HG02943 (cell line): ENCODE measurements around the gene SS18L1.

Experiments
- ATAC-seq: cut with Tn5 transposase; IDR thresholded peaks from one replicate; pipeline ENCODE4 v1.9.1; 2021; ENCODE audit warnings: mild to moderate bottlenecking, low read depth, moderate library complexity; ENCODE audit not compliant: unreplicated experiment

SS18L1 gene

GRCh38 chr20:62191781-62192559, 48.4 kb downstream of the SS18L1 start:
- no peak for ATAC-seq

DNA sequence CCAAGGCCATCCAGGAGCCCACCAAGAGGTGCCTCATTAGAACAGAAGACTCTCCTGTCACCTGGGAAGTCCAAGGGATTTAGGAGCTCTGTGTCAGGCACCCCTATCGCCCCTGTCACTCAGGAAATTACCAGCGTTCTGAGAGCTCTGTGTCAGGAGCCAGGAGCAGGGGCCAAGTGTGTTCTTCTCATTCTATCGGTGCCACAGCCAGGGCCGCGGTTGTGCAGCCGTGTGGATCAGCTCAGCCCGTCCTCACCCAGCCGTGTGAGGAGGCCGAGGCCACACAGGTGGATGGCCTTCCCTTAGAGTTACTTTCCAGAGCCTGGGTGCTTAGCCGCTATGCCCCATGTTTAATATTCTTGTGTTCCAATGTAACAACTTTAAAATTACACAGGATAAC, 49.1 kb downstream of the SS18L1 start:
- no peak for ATAC-seq

GRCh38 chr20:62193079-62194025, 49.8 kb downstream of the SS18L1 start:
- ATAC-seq: no peak

GRCh38 chr20:62195075-62195405, 51.5 kb downstream of the SS18L1 start:
- ATAC-seq: no peak

GRCh38 chr20:62195736-62196135, 52.2 kb downstream of the SS18L1 start:
- ATAC-seq: no peak

- ATAC-seq: no peak
Measured at GRCh38 chr20:62196286-62196685, 52.7 kb downstream of the SS18L1 start.

GRCh38 chr20:62197311-62197710, 53.7 kb downstream of the SS18L1 start:
- ATAC-seq: no peak

- ATAC-seq: no peak
Measured at GRCh38 chr20:62197801-62198200, 54.2 kb downstream of the SS18L1 start.

DNA sequence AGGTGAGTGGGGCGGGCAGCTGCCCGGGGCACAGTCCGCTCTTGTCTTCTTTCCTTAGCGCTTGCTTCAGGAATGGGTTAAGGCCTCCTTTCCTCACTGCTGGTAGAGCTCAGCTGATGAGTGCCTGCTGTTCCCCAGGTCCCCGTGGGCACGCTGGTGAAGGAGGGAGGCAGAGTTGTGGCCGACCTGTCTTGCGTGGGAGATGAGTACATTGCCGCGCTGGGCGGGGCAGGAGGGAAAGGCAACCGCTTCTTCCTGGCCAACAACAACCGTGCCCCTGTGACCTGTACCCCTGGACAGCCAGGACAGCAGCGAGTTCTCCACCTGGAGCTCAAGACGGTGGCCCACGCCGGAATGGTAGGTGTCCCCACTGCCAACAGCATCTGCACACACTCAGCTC, 54.9 kb downstream of the SS18L1 start:
- ATAC-seq: no peak

DNA sequence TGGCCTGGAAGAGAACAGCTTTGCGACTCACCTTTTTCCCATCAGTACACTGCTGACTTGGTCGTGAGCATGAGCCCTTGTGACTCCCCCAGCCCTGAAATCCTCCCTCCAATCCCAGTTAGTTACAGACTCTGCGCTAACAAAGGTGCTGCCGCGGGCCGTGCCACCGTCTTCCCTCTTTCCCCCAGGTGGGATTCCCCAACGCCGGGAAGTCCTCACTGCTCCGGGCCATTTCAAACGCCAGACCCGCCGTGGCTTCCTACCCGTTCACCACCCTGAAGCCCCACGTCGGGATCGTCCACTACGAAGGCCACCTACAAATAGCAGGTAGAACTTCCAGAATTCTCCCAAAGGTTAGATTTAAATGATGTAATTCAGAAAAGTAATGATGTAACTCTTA, 55.4 kb downstream of the SS18L1 start:
- no peak for ATAC-seq

GRCh38 chr20:62200491-62201172, 57.1 kb downstream of the SS18L1 start:
- ATAC-seq: no peak

GRCh38 chr20:62201173-62202082, 57.9 kb downstream of the SS18L1 start:
- ATAC-seq: no peak

- ATAC-seq: no peak
Measured at GRCh38 chr20:62202083-62202395, 58.5 kb downstream of the SS18L1 start.

DNA sequence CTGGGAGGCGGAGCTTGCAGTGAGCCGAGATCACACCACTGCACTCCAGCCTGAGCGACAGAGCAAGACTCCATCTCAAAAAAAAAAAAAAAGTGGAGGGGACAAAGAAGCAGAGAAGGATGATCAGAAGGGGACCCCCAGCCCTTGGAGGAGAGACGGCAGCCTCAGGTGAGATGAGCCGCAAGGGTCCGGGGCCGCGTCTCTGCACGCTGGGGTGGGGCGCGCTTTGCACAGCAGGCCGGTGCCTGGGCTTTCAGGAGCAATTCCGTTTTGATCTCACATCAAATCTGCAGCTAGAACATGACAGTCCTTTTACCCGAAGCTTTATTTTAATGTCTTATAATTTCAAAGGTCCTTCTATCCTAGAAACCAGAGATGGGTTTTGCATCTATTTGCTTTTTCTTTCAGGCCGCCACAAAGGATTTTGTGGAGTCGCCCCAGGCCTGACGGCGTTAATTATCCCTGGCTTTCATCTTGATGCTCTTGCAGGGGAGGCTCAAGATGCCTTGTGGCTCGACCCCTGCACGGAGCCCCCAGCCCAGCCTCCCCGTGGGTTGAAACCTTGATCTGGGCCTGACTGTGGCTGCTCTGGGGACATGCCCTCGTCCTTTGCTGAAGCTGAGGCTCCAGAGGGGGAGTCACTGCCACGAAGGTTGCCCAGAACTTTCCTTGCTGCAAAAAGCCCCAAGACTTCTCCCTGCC, 59.3 kb downstream of the SS18L1 start:
- ATAC-seq: no peak

GRCh38 chr20:62203378-62204030, 59.9 kb downstream of the SS18L1 start:
- ATAC-seq: no peak

DNA sequence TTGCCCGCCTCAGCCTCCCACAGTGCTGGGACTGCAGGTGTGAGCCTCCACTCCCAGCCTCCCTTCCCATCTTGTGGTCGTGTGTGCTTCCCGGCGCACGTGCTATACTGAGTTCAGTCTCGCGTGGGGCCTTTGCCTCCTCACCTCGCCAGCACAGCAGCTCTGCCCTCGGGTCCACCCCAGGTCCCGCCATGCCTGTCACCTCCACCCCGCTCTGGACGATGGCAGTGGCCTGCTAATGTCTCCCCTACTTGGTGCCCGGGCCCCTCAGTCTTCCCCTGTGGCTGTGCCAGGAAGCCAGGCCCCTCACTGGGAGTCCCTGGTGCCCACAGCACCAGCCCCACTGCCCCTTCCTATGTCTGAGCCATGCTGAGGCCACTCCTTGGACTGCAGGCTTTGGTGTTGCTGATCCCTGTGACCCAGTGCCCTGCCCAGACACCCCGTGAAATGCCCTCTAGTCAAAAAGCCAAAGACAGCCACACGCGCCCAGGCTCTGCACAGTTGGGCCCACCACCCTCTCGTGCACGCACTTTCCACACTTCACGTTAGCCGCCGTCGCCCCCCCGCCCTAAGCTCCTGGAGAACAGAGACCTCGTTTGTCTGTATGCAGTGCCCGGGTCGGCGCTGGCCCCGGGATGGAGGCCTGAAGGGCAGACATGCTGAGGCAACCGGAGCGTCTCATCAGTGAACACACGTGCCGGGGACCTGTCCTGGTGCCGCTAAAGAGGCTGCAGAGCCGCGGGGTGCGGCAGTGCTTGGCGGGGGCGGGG, 62.2 kb downstream of the SS18L1 start:
- ATAC-seq: no peak

GRCh38 chr20:62206388-62206775, 62.8 kb downstream of the SS18L1 start:
- ATAC-seq: no peak

DNA sequence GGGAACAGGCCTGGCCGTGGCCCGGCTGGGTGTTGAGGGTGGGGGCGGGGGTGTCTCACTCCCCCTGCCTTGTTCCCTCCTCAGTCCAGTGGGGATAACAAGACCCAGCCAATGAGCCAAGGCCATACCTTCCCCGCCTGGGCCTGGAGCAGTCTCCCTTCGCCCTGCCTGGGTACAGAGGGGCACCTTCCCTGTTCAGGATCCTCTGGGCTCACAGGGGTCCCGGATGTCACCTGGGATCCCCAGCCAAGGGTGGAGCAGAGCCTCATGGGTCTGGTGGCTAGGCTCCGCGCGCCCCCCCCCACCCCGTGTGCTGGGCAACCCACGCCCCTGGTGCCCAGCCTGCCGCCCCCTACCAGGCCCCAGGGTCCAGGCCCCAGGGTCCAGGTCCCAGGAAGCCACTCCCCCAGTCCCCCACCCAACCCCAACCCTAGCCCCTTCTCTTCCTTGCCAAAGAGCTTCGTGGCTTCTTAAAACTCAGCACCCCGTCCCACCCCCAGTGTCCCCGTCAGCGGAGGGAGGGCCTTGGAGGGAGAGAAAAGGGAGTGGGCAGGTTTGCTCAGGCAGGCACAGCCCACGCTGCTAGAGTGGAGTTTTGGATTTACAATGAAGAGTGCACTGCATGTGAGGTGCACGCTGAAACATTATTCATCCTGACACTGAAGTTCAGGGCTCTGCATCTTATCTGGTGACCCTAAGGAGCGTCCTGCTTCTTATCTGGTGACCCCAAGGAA, 64.7 kb downstream of the SS18L1 start:
- ATAC-seq: no peak
